ENCODE results near the gene FPGS.

The FPGS gene

DNA sequence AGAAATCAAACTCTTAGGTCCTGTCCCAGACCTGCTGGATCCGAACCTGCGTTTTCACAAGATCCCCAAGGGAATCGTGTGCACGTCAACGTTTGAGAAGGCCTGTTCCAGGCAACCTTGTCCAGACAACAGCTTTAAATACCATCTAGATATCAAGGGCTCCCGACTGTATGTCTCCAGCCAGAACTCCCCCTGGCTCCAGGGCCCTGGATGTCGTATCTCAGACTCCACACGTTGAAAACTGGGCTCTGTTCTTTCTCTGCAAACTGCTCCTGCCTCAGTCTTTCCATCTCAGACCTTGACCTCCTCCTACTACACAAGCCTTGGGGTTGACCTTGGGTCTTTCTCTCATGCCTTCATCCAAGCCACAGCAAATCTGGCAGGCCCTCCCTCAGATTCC lies 57.6 kb downstream of the FPGS start:
- no peak for DNase-seq (ENCODE audit: low read depth in 2 of 2)

DNA sequence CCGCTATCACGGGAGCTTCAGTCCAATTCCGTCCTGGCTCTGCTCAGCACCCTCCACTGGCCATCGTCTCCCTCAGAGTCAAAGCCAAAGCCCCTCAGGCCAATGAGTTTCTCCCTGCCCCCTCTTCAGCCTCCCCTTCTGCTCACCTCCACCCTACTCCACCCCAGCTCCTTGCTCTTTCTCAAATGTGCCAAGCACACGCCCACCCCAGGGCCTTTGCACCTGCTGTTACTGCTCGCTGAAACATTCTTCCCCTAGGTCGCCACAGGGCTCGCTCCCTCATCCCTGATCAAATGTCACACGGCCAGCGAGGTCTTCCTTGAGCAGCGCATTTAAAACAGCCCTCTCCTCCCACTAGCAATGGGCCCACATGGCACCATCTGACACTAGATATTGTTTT lies 58.1 kb downstream of the FPGS start:
- DNase-seq (ENCODE audit: low read depth in 2 of 2), result no peak

DNA sequence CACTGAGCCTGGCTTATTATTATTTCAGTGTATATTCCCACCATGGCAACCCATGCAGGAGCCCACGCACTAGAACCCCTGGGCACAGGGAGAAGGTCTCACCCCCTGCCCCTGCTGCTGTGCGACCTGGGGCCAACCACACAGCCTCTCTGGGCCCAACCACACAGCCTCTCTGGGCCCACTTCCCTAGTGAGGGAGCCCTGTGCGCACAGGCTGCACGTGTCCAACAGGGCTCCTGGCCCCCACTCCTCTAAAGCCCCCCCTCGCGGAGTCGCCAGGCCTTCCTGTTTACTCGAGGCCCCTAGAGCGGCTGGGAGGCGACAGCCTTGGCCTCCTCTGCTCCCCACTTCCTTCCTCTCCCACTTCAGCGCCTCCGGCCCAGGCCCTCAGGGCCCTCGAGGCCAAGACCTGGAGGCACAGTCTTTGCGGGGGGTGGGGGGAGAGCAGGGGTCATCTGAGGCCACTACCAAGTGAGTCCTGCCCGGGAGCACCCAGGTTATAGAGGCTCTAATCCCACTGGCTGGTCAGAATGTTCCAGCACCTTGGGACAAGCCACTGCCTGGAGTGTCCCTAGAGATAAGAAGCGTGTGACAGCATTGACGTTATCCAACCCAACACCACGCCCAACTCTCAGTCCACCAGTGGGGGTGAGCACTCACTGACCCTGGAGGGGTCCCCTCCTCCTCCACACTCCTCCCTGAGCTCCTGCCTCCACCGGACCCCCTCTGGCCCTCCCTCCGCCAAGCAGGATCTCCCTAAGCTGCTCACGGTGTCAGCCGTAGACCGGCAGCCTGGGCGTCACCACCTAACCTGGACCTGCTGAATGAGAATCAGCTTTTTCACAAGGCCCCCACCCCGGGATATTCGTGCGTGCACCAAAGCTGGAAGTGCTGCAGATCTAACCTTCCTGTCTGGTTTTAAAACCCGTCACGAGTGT lies 59.7 kb downstream of the FPGS start:
- no peak for DNase-seq (ENCODE audit: low read depth in 2 of 2)

DNA sequence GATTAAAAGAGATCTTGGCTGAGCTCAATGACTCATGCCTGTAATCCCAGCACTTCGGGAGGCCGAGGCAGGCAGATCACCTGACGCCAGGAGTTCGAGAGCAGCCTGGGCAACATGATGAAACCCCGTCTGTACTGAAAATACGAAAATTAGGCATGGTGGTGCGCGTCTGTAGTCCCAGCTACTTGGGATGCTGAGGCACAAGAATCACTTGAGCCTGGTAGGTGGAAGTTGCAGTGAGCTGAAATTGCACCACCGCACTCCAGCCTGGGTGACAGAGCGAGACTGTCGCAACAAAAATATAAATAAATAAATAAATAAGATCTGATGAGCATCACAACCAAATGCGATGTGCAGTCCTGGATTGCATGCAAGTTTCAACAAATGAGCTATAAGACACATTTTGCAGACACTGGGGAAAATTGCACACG lies 60.5 kb downstream of the FPGS start:
- DNase-seq (ENCODE audit: low read depth in 2 of 2), result no peak

All from fibroblast of skin of left quadriceps (primary cell).